K562 (cell line): Measurements from ENCODE around the gene HOXB1. TPM values are rescaled to one million over a fixed set of nuclear protein-coding genes. Genes with fewer than 3 reads are reported as not detected.
A peak's percentile ranks its signal among the peaks of the same experiment; 100 is the strongest.

Experiments used
- ATAC-seq: fragments of 200-7000 bp; cut with Tn5 transposase; 3 replicates; pipeline ENCODE4 v1.9.1; 2020; ENCODE audit warnings: moderate library complexity
- BruUV-seq: library from RNA; stranded (reverse); fragments of 400-500 nt; replicated peaks from 2 replicates; lab custom pipeline; 2021; lab: Mats Ljungman, UMichigan
- CTCF ChIA-PET: fragments of 300-600 bp; formaldehyde crosslinking; extraction: SDS; loops from one replicate; lab custom pipeline; 2021; ENCODE audit warnings: low intra/inter-chr PET ratio; lab: Yijun Ruan, JAX
- POLR2A ChIA-PET: fragments of 300-600, 350-650 bp; sonication (Branson Sonifier 250); formaldehyde crosslinking; extraction: SDS; loops from one replicate; lab custom pipeline; 2021; ENCODE audit warnings: antibody characterized with exemption, inconsistent platforms; lab: Yijun Ruan, JAX
- DNase-seq, 4 experiments: peaks; one replicate each; pipeline versions ENCODE4 v3.0.0 to v3.0.0-alpha.2; 2011 to 2018; ENCODE audit warnings: low spot score in 3 of 4, mixed read lengths in 3 of 4; ENCODE audit errors: extremely low read depth in 1 of 4
- FAIRE-seq: peaks from 2 replicates; lab custom pipeline; 2011; peaks lifted over from hg19 to GRCh38; lab: Jason Lieb, UNC
- H2AFZ ChIP-seq: 2 replicates; pipeline ENCODE4 v1.6.0; 2011; ENCODE audit warnings: low read depth, low read length, control low read depth, inconsistent platforms
- H3K27ac ChIP-seq: fragments of 200-600 bp; 3 replicates; pipeline ENCODE4 v1.8.0; 2011; ENCODE audit warnings: low read depth, mild to moderate bottlenecking, control low read depth, inconsistent platforms, low read length, moderate library complexity, mixed read lengths; ENCODE audit errors: extremely low read depth
- H3K27me3 ChIP-seq, 2 experiments: fragments of 300-600 bp in 1 of 2; 2 replicates in 1 of 2; 3 replicates in 1 of 2; pipeline versions ENCODE4 v1.6.0 to v1.8.0; 2011; ENCODE audit warnings: inconsistent platforms in 2 of 2, low read length in 2 of 2, mild to moderate bottlenecking in 1 of 2, mixed read lengths in 1 of 2, moderate library complexity in 1 of 2; ENCODE audit not compliant: control insufficient read depth in 2 of 2, insufficient read depth in 2 of 2
- H3K36me3 ChIP-seq: fragments of 300-600 bp; 3 replicates; pipeline ENCODE4 v1.8.0; 2011; ENCODE audit warnings: mild to moderate bottlenecking, low read length, inconsistent platforms; ENCODE audit not compliant: control insufficient read depth, insufficient read depth
- H3K4me1 ChIP-seq, 2 experiments: fragments of 200-600 bp in 1 of 2; replicated peaks in 1 of 2; 2 replicates in 1 of 2; 3 replicates in 1 of 2; pipeline versions ENCODE4 v1.5.1 to v1.8.0; 2011; ENCODE audit warnings: inconsistent platforms in 2 of 2, low read length in 2 of 2, mild to moderate bottlenecking in 1 of 2, mixed read lengths in 1 of 2, moderate library complexity in 1 of 2; ENCODE audit not compliant: control insufficient read depth in 2 of 2, insufficient read depth in 2 of 2
- H3K4me2 ChIP-seq: 2 replicates; pipeline ENCODE4 v1.6.1; 2011; ENCODE audit warnings: low read length, control low read depth, inconsistent platforms, mixed read lengths; ENCODE audit not compliant: insufficient read depth
- H3K4me3 ChIP-seq: fragments of 200-600 bp; sonication (generic), shearing (Covaris generic); 2 replicates; pipeline ENCODE4 v1.5.1; 2016; ENCODE audit warnings: control low read depth, inconsistent platforms
- H3K79me2 ChIP-seq: fragments of 200-600 bp; 3 replicates; pipeline ENCODE4 v1.8.0; 2011; ENCODE audit warnings: low read length, inconsistent platforms; ENCODE audit not compliant: control insufficient read depth, insufficient read depth
- H3K9ac ChIP-seq, 2 experiments: 2 replicates each; pipeline versions ENCODE4 v1.6.0 to v1.6.1; 2011; ENCODE audit warnings: low read depth in 2 of 2, low read length in 2 of 2, control low read depth in 1 of 2, inconsistent platforms in 1 of 2, mild to moderate bottlenecking in 1 of 2, mixed read lengths in 1 of 2; ENCODE audit not compliant: insufficient read depth in 1 of 2
- H3K9me1 ChIP-seq: one replicate; pipeline ENCODE4 v1.6.0; 2011; ENCODE audit warnings: inconsistent platforms, mild to moderate bottlenecking, low read length, moderate library complexity; ENCODE audit not compliant: control insufficient read depth, insufficient read depth
- H3K9me3 ChIP-seq: replicated peaks from 2 replicates; pipeline ENCODE4 v1.5.1; 2011; ENCODE audit warnings: low read depth, low read length, inconsistent platforms; ENCODE audit not compliant: control insufficient read depth, insufficient read depth
- H4K20me1 ChIP-seq: replicated peaks from 2 replicates; pipeline ENCODE4 v1.6.1; 2011; ENCODE audit warnings: low read length, inconsistent platforms, mixed read lengths; ENCODE audit not compliant: control insufficient read depth, insufficient read depth
- ILK ChIP-seq: fragments of 450-650 bp; IDR thresholded peaks from 2 replicates; pipeline ENCODE4 v1.6.1; 2016; ENCODE audit warnings: missing genetic modification characterization, low read depth, mild to moderate bottlenecking, missing compliant biosample characterization, moderate library complexity, borderline replicate concordance
- L3MBTL2 ChIP-seq: fragments of 450-650 bp; IDR thresholded peaks from 2 replicates; pipeline ENCODE4 v1.6.1; 2016; ENCODE audit warnings: mild to moderate bottlenecking, moderate library complexity
- POLR2B ChIP-seq: fragments of 450-650 bp; IDR thresholded peaks from 2 replicates; pipeline ENCODE4 v1.6.1; 2018; ENCODE audit warnings: low read depth; ENCODE audit not compliant: partially characterized antibody
- SMAD4 ChIP-seq: fragments of 250-450 bp; sonication (Bioruptor Pico); conservative IDR thresholded peaks from 2 replicates; pipeline ENCODE4 v1.8.0; 2021; ENCODE audit warnings: inconsistent platforms, mild to moderate bottlenecking, moderate library complexity
- UBTF ChIP-seq, 2 experiments: IDR thresholded peaks; 2 replicates each; pipeline ENCODE4 v1.6.1; 2012; ENCODE audit warnings: improper control_type of control experiment in 2 of 2, low read depth in 2 of 2, low read length in 2 of 2, borderline replicate concordance in 1 of 2
- ZNF76 ChIP-seq: fragments of 250-450 bp; sonication (Bioruptor Pico); IDR thresholded peaks from 2 replicates; pipeline ENCODE4 v1.4.0; 2020; ENCODE audit warnings: mild to moderate bottlenecking, moderate library complexity, borderline replicate concordance
- WGBS: fragments of 100-300 bp; shearing (Covaris generic); methylation state at CpG from one replicate; pipeline ENCODE4 v1.1.6; 2016; ENCODE audit warnings: low coverage, mixed read lengths; ENCODE audit not compliant: insufficient coverage; ENCODE audit errors: missing lambda C conversion rate; 5-methylcytosine and 5-hydroxymethylcytosine counted together
- in situ Hi-C: fragments of 300-500 bp; cut with MboI; formaldehyde crosslinking; loops from 4 replicates; pipeline ENCODE4 v1.15.0; 2018; ENCODE audit warnings: inconsistent platforms, mixed read lengths
- intact Hi-C: fragments of 100-400 bp; cut with micrococcal nuclease; formaldehyde crosslinking; loops from 2 replicates; pipeline ENCODE4 v1.14.2; 2022
- polyA plus RNA-seq, 8 experiments: library from polyadenylated mRNA; depleted of rRNA in 4 of 8; stranded (reverse) in 5 of 8; unstranded in 3 of 8; fragments of >200 nt; fragmentation: Nextera tagmentation in 2 of 8; fragmentation: Illumina TruSeq in 1 of 8; extraction: Ambion mirVana in 2 of 8; extraction: Trizol in 1 of 8; gene quantifications; 2 replicates each; pipeline versions ENCODE4 v1.2.1 to v1.2.3, GENCODE V29; 2011 to 2014; ENCODE audit warnings: inconsistent platforms in 1 of 8, missing spikeins in 1 of 8
- total RNA-seq, 7 experiments: library from RNA; depleted of rRNA in 6 of 7; stranded (reverse); fragments of >200 nt in 6 of 7; fragmentation: Illumina TruSeq in 2 of 7; extraction: Trizol in 2 of 7; gene quantifications; 2 replicates each; pipeline versions ENCODE4 v1.2.1 to v1.2.3, GENCODE V29; 2011 to 2021; ENCODE audit warnings: low replicate concordance in 1 of 7
- TF ChIP-seq, protein P1 (sequence below), 3 experiments: IDR thresholded peaks in 2 of 3; conservative IDR thresholded peaks in 1 of 3; 2 replicates each; pipeline ENCODE4 v1.5.1; 2011 to 2012; ENCODE audit warnings: low read length in 3 of 3, mild to moderate bottlenecking in 3 of 3, control low read depth in 2 of 3, improper control_type of control experiment in 1 of 3, inconsistent platforms in 1 of 3, low read depth in 1 of 3, mixed read lengths in 1 of 3, moderate library complexity in 1 of 3; ENCODE audit not compliant: insufficient read depth in 2 of 3
- TF ChIP-seq, protein P2 (sequence below): fragments of 450-650 bp; IDR thresholded peaks from 2 replicates; pipeline ENCODE4 v1.6.1; 2017; ENCODE audit warnings: antibody characterized with exemption, mild to moderate bottlenecking

The HOXB1 gene
- total and polyA plus RNA-seq, 9 of the 15 experiments (the other 6 are each of a cell fraction or from before 2014, with no cell fraction given), result 0.04 TPM; not detected in 8

DNA sequence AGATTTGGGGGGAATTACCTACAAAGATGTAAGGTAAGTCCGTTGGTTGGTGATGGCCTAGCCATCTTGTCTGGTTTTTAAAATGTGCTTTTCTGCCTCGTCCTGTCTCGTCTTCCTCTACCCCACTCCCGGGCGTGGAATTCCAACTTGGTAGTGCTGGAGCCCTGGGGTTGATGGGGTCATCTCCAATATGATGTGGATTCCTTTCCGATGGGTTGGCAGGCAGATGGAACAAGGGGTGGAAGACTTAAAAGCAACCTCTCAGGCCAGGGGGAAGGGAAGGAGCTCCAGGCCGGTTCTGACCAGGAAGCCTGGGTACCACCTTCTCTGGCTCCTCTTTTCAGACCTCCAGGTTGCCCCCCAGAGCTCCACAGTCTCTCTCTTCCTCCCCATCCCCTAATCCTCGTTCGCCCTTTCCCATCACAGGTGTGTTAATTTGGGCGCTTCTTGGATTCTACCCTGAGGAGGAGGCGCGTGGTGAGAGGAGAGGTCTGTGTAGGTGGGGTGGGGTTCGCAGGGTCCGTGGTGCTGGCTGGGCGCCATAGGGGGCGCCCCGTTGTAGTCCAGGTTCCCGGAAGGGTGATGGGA is 19.2 kb upstream of the HOXB1 start (continued):
- TF ChIP-seq ILK (tag), result no peak
- TF ChIP-seq, protein P1, sequence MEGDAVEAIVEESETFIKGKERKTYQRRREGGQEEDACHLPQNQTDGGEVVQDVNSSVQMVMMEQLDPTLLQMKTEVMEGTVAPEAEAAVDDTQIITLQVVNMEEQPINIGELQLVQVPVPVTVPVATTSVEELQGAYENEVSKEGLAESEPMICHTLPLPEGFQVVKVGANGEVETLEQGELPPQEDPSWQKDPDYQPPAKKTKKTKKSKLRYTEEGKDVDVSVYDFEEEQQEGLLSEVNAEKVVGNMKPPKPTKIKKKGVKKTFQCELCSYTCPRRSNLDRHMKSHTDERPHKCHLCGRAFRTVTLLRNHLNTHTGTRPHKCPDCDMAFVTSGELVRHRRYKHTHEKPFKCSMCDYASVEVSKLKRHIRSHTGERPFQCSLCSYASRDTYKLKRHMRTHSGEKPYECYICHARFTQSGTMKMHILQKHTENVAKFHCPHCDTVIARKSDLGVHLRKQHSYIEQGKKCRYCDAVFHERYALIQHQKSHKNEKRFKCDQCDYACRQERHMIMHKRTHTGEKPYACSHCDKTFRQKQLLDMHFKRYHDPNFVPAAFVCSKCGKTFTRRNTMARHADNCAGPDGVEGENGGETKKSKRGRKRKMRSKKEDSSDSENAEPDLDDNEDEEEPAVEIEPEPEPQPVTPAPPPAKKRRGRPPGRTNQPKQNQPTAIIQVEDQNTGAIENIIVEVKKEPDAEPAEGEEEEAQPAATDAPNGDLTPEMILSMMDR (IDR thresholded peaks at IDR 0.05 in 2 of 3, conservative IDR thresholded peaks at IDR 0.05 in 1 of 3; ENCODE audit: insufficient read depth in 2 of 3, low read depth in 1 of 3, low read length in 3 of 3), result 0 out of 6 replicates have a peak, but pooled peaks of 1 of the 3 experiments have one; percentile 12

GRCh38 chr17:48549281-48549630 is 18.4 kb upstream of the HOXB1 start:
- TF ChIP-seq POLR2B (peak; percentile 29), ZNF76 (CRISPR knock-in tag) (no peak), SMAD4 (CRISPR knock-in tag) (0 out of 2 replicates have a peak, but pooled peaks have one; percentile 27), UBTF (IDR thresholded peaks at IDR 0.05; ENCODE audit: borderline replicate concordance in 1 of 2, low read depth in 2 of 2, low read length in 2 of 2) (0 out of 4 replicates have a peak, but pooled peaks of 1 of the 2 experiments have one; percentile 20), L3MBTL2 (0 out of 2 replicates have a peak, but pooled peaks have one; percentile 12)
- TF ChIP-seq, protein P2, sequence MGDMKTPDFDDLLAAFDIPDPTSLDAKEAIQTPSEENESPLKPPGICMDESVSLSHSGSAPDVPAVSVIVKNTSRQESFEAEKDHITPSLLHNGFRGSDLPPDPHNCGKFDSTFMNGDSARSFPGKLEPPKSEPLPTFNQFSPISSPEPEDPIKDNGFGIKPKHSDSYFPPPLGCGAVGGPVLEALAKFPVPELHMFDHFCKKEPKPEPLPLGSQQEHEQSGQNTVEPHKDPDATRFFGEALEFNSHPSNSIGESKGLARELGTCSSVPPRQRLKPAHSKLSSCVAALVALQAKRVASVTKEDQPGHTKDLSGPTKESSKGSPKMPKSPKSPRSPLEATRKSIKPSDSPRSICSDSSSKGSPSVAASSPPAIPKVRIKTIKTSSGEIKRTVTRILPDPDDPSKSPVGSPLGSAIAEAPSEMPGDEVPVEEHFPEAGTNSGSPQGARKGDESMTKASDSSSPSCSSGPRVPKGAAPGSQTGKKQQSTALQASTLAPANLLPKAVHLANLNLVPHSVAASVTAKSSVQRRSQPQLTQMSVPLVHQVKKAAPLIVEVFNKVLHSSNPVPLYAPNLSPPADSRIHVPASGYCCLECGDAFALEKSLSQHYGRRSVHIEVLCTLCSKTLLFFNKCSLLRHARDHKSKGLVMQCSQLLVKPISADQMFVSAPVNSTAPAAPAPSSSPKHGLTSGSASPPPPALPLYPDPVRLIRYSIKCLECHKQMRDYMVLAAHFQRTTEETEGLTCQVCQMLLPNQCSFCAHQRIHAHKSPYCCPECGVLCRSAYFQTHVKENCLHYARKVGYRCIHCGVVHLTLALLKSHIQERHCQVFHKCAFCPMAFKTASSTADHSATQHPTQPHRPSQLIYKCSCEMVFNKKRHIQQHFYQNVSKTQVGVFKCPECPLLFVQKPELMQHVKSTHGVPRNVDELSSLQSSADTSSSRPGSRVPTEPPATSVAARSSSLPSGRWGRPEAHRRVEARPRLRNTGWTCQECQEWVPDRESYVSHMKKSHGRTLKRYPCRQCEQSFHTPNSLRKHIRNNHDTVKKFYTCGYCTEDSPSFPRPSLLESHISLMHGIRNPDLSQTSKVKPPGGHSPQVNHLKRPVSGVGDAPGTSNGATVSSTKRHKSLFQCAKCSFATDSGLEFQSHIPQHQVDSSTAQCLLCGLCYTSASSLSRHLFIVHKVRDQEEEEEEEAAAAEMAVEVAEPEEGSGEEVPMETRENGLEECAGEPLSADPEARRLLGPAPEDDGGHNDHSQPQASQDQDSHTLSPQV, result peak; percentile 25; the same call in 1 of the 2 replicates
- DNase-seq (no peak), ATAC-seq (no peak), FAIRE-seq (no peak)
- Histone ChIP-seq H3K9me1 (no peaks in the 10 kb centered on the region), H3K4me3 (no peak overlapping the region), H3K4me1 (peaks cover 30 to 54% of the 10 kb centered on the region in 2 experiments), H3K27me3 (no peaks in the 10 kb centered on the region), H3K79me2 (peaks cover 71% of the 10 kb centered on the region), H3K27ac (peak overlapping the region; percentile 95), H3K9me3 (no peaks in the 10 kb centered on the region), H3K4me2 (no peak overlapping the region), H3K9ac (peak overlapping the region; percentile 18 to 93; a peak in 2 of 4 replicates), H4K20me1 (no peaks in the 10 kb centered on the region), H2AFZ (no peak overlapping the region), H3K36me3 (peaks cover 51% of the 10 kb centered on the region; the same call in 2 of the 3 replicates)
- WGBS, result 8% methylated on average over 3 of the region's 3 CpGs
- CTCF ChIA-PET, result no interaction called here
- no TSS peak for BruUV-seq
- intact Hi-C loops, result loop anchor here (2.0 kb wide), 1 partner anchor 48 kb away; no protein-coding TSS in a partner anchor
- POLR2A ChIA-PET, result interaction anchor here (0.6 to 2.5 kb wide), 6 partner anchors 10 to 300 kb away, joined by 3 to 8 read pairs (median 4); no protein-coding TSS in a partner anchor
- in situ Hi-C loops, result no loop called here
